GM13977 (cell line): ENCODE results near the gene TXNDC5.

Experiments
- DNase-seq: peaks from one replicate; pipeline ENCODE4 v3.0.0; 2012; ENCODE audit warnings: low spot score
- in situ Hi-C: fragments of 300-500 bp; cut with MboI; formaldehyde crosslinking; loops from one replicate; pipeline ENCODE4 v1.12.0; 2022; ENCODE audit warnings: low sequenced_read_pairs, low pct_unique_long_range_greater_than_20kb, mixed read lengths, inconsistent platforms; ENCODE audit not compliant: unreplicated experiment
- TF ChIP-seq, protein P1 (sequence below): IDR thresholded peaks from 2 replicates; pipeline ENCODE4 v1.5.1; 2012; ENCODE audit warnings: mild to moderate bottlenecking, control low read depth; ENCODE audit not compliant: insufficient read depth; ENCODE audit errors: extremely low read depth, missing control alignments

The TXNDC5 gene

DNA sequence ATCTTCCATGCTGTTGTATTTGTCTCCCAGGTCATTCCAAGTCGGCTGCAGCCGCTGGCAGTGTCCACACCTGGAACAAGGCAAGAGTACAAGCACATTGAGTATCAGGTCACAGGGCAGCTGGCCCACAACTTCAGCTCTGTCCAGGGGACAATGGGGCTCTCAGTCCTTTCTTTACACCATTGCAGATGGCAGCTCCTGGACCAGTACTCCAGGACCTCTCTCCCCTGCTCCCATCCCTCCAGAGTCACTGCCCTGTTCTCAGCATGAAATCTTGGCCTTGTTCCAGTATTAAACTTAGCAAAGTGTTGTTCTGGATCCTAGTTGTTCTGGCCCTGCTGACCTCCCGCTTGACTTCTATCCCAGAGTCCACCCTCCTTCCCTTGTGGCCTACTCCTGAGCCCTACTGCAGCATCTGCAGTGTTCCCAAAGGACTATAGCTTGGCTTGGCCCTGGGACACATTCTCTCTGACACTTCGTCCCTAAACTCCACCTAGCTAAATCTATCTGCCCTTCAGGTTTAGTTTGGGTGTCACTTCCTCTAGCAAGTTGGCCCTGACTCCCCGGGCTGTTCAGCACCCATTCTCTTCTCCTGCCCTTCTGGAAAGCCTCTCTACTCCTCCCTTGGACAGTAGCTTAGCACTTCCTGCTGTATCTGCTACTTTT is 5.8 kb downstream of the TXNDC5 start:
- DNase-seq, result no peak
- in situ Hi-C loops, result no loop called here
- TF ChIP-seq, protein P1, sequence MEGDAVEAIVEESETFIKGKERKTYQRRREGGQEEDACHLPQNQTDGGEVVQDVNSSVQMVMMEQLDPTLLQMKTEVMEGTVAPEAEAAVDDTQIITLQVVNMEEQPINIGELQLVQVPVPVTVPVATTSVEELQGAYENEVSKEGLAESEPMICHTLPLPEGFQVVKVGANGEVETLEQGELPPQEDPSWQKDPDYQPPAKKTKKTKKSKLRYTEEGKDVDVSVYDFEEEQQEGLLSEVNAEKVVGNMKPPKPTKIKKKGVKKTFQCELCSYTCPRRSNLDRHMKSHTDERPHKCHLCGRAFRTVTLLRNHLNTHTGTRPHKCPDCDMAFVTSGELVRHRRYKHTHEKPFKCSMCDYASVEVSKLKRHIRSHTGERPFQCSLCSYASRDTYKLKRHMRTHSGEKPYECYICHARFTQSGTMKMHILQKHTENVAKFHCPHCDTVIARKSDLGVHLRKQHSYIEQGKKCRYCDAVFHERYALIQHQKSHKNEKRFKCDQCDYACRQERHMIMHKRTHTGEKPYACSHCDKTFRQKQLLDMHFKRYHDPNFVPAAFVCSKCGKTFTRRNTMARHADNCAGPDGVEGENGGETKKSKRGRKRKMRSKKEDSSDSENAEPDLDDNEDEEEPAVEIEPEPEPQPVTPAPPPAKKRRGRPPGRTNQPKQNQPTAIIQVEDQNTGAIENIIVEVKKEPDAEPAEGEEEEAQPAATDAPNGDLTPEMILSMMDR, result no peak

DNA sequence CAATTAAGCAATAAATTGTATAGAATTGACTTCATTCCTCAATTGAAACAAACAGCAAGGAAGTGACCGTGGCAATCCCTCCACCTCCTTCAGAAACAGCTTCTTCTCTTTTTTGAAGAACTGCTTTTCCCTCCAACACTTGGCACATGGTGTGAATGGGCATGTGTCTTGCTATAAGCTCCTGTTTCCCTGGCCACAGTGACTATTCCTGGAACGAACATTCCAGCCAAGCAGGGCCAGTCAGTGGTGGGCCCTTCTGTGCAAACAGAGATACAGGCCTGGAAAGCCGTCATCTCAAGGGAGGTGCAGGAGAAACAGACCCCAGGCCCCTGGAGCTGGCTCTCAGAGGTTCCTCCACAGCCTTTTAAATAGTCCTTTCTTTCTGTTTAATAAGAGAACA is 6.9 kb downstream of the TXNDC5 start:
- DNase-seq, result no peak
- in situ Hi-C loops, result no loop called here

DNA sequence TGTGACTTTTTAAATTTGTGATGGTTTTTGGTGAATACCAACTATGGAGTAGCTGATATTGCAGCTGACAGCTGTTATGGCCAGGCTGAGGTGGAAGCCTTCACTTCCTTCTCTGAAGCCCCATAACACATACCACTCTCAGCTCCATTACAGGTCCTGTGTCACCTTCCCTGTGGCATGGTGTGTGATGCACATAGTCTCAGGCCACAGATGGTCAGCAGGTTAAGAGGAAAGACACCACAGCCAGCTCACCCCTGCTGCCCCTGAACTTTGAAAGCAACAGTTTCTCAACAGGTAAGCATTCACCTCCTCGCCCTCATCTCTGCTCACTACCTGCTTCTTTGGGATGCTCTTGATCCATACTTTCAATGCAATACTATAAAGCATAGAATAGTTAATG is 7.7 kb downstream of the TXNDC5 start:
- DNase-seq, result no peak
- TF ChIP-seq, protein P1, result no peak
- in situ Hi-C loops, result no loop called here

More for the DNA sequence above, 6.9 kb downstream of the TXNDC5 start:
- TF ChIP-seq, protein P1, result no peak

DNA sequence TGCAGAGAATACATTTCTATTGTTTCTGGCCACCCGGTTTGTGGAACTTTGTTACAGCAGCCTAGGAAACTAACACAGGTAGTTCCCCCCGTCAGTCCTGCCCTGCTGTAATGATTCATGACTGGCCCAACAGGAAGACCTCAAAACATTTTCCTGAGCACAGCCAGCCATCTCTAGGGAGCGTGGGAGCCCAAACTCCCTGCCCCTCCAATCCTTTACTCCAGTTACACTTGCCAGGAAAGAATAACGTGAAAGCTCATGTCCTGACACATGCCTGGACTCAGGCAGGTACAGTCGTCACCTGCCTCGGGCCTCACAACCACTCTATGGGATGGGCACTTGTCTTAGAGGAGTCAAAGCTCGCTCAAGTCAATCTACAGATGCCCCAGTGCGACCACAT is 8.4 kb downstream of the TXNDC5 start:
- TF ChIP-seq, protein P1, result no peak
- in situ Hi-C loops, result no loop called here
- no peak for DNase-seq

DNA sequence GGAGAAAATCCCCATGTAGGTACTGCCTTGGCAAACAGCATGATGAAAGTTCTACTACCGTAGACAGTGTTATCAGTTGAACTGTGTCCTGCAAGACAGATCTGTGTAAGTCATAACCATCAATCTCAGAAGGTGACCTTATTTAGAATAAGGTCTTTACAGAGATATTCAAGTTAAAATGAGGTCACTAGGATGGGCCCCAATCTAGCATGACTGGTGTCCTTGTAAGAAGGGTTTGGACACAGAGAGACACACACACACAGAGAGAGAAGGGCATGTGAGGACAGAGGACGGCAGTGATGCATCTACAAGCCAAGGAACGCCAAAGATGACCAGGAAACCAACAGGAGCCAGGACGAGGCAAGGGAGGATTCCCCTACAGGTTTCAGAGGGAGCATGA is 8.8 kb downstream of the TXNDC5 start:
- in situ Hi-C loops, result no loop called here
- no peak for DNase-seq
- TF ChIP-seq, protein P1, result no peak

DNA sequence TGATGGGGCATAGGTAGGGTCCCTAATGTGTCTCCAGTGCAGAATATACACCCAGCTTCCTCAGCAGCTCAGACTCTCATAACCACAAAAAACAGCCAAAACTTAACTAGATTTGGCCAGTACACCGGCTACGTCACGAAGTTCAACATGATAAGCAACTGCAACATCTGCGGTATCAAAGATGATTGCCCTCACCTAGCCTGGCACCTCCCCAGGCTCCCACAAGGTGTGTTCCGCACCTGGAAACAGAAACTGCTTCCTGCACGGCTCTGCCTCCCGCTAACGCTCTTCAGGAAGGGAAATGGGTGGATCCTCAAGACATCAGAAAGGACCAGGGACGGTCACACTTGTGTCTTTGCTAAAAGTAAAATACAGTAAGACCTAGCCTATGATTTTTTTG is 9.5 kb downstream of the TXNDC5 start:
- in situ Hi-C loops, result no loop called here
- DNase-seq, result no peak
- TF ChIP-seq, protein P1, result no peak
